HG03103 (cell line): ENCODE data around the gene KANSL1L.

Experiments used
- ATAC-seq: cut with Tn5 transposase; IDR thresholded peaks from one replicate; pipeline ENCODE4 v1.9.1; 2021; ENCODE audit warnings: low read depth; ENCODE audit not compliant: unreplicated experiment

The KANSL1L gene

GRCh38 chr2:210092791-210093190 lies 78.4 kb downstream of the KANSL1L start:
- ATAC-seq: no peak

GRCh38 chr2:210086930-210087329 lies 84.3 kb downstream of the KANSL1L start:
- no peak for ATAC-seq

- no peak for ATAC-seq
Measured at GRCh38 chr2:210086292-210086691, 84.9 kb downstream of the KANSL1L start.

- ATAC-seq: peak; percentile 69
Measured at GRCh38 chr2:210072922-210073509, 98.2 kb downstream of the KANSL1L start.

GRCh38 chr2:210072493-210072892 lies 98.7 kb downstream of the KANSL1L start:
- ATAC-seq: no peak

GRCh38 chr2:210063306-210063705 lies 107.9 kb downstream of the KANSL1L start:
- no peak for ATAC-seq

GRCh38 chr2:210055825-210056224 lies 115.4 kb downstream of the KANSL1L start:
- no peak for ATAC-seq

GRCh38 chr2:210054696-210055095 lies 116.5 kb downstream of the KANSL1L start:
- no peak for ATAC-seq

GRCh38 chr2:210050885-210051284 lies 120.3 kb downstream of the KANSL1L start:
- ATAC-seq: no peak

- no peak for ATAC-seq
Measured at GRCh38 chr2:210049831-210050230, 121.4 kb downstream of the KANSL1L start.

- no peak for ATAC-seq
Measured at GRCh38 chr2:210046851-210047500, 124.2 kb downstream of the KANSL1L start.

GRCh38 chr2:210038078-210038477 lies 133.1 kb downstream of the KANSL1L start:
- ATAC-seq: no peak

GRCh38 chr2:210035679-210036078 lies 135.5 kb downstream of the KANSL1L start:
- no peak for ATAC-seq

- no peak for ATAC-seq
Measured at GRCh38 chr2:210034087-210034683, 137.0 kb downstream of the KANSL1L start.

GRCh38 chr2:210028178-210028577 lies 143.0 kb downstream of the KANSL1L start:
- ATAC-seq: no peak

GRCh38 chr2:210027608-210028007 lies 143.6 kb downstream of the KANSL1L start:
- ATAC-seq: no peak

- ATAC-seq: no peak
Measured at GRCh38 chr2:210022824-210023223, 148.4 kb downstream of the KANSL1L start.

GRCh38 chr2:210020138-210020537 lies 151.1 kb downstream of the KANSL1L start:
- ATAC-seq: no peak

- no peak for ATAC-seq
Measured at GRCh38 chr2:210009896-210010295, 161.3 kb downstream of the KANSL1L start.

- ATAC-seq: no peak
Measured at GRCh38 chr2:210009126-210009525, 162.1 kb downstream of the KANSL1L start.

- no peak for ATAC-seq
Measured at GRCh38 chr2:210007895-210008294, 163.3 kb downstream of the KANSL1L start.

- no peak for ATAC-seq
Measured at GRCh38 chr2:210004881-210005280, 166.3 kb downstream of the KANSL1L start.
